IMR-90 (cell line): ENCODE results near the gene SOCS2.
"Not testable (repeated sequence)": the region's sequence is repeated elsewhere in the genome, so short reads cannot be mapped to it uniquely, and the experiment has no call there.

Source experiments
- CHD1 ChIP-seq: IDR thresholded peaks from 2 replicates; pipeline ENCODE4 v1.6.1; 2012; ENCODE audit warnings: low read depth, low read length, improper control_type of control experiment
- CTCF ChIP-seq: conservative IDR thresholded peaks from 2 replicates; pipeline ENCODE4 v1.5.1; 2012; ENCODE audit warnings: mild to moderate bottlenecking, low read depth, low read length, improper control_type of control experiment
- POLR2A ChIP-seq: IDR thresholded peaks from 2 replicates; pipeline ENCODE4 v1.6.1; 2012; ENCODE audit warnings: mild to moderate bottlenecking, low read depth, low read length

GRCh38 chr12:93625295-93625645 is 52.8 kb downstream of the SOCS2 start:
- TF ChIP-seq CTCF, CHD1, POLR2A: not testable (repeated sequence)
